Astrocyte of the cerebellum (primary cell): Measurements from ENCODE around the gene SMIM13.

Experiments
- DNase-seq: peaks from one replicate; pipeline ENCODE4 v3.0.0-alpha.2; 2011; ENCODE audit warnings: low read depth
- H3K4me3 ChIP-seq: 2 replicates; pipeline ENCODE4 v1.5.1; 2011; ENCODE audit warnings: mild to moderate bottlenecking, low read depth, low read length, moderate library complexity
- in situ Hi-C: cut with HindIII; loops from 2 replicates; pipeline ENCODE4 v1.10.0; 2017; ENCODE audit warnings: low sequenced_read_pairs
- TF ChIP-seq, protein P1 (sequence below): IDR thresholded peaks from 2 replicates; pipeline ENCODE4 v1.5.1; 2012; ENCODE audit warnings: low read length, low read depth, moderate library complexity, mild to moderate bottlenecking; ENCODE audit errors: missing control alignments

Gene SMIM13

GRCh38 chr6:11179419-11180202 lies 86.0 kb downstream of the SMIM13 start:
- H3K4me3 ChIP-seq: no peak overlapping the region
- TF ChIP-seq, protein P1, sequence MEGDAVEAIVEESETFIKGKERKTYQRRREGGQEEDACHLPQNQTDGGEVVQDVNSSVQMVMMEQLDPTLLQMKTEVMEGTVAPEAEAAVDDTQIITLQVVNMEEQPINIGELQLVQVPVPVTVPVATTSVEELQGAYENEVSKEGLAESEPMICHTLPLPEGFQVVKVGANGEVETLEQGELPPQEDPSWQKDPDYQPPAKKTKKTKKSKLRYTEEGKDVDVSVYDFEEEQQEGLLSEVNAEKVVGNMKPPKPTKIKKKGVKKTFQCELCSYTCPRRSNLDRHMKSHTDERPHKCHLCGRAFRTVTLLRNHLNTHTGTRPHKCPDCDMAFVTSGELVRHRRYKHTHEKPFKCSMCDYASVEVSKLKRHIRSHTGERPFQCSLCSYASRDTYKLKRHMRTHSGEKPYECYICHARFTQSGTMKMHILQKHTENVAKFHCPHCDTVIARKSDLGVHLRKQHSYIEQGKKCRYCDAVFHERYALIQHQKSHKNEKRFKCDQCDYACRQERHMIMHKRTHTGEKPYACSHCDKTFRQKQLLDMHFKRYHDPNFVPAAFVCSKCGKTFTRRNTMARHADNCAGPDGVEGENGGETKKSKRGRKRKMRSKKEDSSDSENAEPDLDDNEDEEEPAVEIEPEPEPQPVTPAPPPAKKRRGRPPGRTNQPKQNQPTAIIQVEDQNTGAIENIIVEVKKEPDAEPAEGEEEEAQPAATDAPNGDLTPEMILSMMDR: no peak
- DNase-seq: no peak
- in situ Hi-C loops: no loop called here

DNA sequence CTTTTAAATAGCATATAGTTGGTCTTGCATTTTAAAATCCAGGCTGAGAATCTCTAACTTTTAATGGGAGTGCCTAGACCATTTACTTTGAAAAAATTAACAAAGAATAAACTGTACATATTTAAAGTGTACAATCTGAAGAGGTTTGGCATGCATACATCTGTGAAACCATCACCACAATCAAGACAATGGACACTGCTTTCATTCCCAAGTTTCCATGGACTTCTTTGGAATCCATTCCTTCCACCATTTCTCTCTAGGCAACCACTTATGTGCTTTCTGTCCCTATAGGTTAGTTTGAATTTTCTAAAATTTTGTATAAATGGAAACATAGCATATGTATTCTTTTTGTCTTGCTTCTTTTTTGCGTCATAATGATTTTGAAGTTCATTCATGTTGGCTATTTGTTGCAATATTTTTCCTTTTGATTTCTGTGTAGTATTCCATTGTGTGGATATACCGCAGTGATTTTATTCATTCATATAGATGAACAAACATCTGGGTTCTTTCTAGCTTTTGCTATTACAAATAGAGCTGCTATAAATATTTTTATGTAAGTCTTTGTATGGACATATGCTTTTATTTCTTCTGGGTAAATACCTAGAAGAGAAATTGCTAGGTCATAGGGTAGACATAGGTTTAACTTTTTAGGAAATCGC lies 88.0 kb downstream of the SMIM13 start:
- DNase-seq: no peak
- TF ChIP-seq, protein P1: no peak
- no peak overlapping the region for H3K4me3 ChIP-seq
- in situ Hi-C loops: no loop called here

DNA sequence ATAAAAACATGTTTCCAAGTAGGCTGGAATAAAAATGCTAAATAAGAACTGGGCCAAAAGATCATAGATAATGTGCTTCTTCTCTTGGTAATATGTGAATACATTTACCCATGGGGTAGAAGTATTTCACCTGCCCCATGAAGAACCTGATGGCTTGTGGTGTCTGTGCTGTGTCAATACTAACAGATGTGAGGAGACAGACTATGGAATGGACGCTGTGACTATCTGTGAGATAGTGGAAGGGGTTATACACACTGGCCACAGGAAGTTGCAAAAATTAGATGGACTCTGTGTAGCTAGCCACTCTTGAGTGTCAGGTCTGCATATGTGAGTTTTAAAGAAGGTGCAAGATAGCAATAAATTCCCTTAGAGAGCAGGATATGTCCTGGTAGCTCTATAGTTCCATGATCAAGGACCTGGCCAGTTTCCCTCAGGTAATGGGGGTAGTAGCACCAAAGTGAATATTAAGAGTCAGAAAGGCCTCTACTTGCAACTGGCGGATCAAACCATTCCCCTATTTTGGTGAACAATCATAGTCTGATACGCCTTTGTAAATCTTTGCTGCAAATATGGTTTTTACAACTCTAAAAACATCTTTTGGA lies 90.2 kb downstream of the SMIM13 start:
- TF ChIP-seq, protein P1: no peak
- H3K4me3 ChIP-seq: no peak overlapping the region
- DNase-seq: no peak
- in situ Hi-C loops: no loop called here

DNA sequence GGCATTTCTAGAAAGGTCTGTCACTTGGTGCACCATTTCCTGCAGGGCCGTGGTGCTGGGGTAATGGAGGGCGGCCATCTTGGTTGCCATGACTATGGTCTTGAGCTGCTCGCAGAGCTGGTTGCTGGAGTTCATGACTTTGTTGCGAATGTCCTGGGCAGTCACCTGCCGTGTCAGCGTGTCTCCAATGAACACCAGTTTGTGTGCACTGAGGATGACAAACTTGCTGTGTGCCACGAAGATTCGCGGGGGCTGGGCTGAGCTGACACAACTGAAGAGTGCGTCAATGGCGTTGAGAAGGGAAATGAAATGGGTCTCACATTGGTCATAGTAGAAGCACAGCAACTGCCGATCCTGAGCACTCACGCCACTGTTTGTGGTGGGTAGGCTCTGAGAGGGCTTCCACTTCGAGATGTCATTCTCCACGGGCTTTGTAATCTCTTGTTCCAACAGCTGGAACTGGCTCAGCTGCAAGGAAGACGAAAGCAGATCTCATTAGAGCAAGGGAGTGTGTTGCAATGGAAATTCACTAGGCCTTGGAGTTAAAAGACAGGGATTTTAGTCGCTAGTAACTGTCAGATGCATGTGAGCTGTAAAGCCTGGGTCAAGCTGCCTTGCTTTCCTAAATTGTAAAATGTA lies 91.7 kb downstream of the SMIM13 start:
- no peak for DNase-seq
- in situ Hi-C loops: no loop called here
- TF ChIP-seq, protein P1: no peak
- H3K4me3 ChIP-seq: no peak overlapping the region

DNA sequence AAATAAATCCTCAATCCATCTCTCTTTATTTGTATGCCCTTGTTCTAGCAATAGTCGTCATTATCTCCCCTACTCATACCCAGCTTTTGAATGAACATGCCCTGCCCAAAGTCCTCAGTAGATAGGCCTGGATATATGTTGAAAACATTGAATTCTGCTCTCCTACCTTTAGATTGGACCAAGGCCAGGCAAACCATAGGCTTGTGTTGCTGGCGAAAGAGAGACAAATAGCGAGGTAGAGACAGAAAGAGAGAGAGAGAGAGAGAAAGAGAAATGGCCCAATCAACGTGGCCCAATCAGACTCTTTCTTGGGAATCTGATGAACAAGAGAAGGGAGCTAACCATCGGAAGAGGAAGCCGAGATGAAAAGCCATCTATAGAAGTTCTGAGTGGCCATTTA lies 93.7 kb downstream of the SMIM13 start:
- no peak overlapping the region for H3K4me3 ChIP-seq
- TF ChIP-seq, protein P1: no peak
- in situ Hi-C loops: no loop called here
- no peak for DNase-seq
